A673 (cell line): ENCODE data around the gene SPATA16.

Experiments used
- CTCF ChIP-seq: fragments of 300-800, 200-600 bp; sonication (generic); conservative IDR thresholded peaks from 2 replicates; pipeline ENCODE4 v1.5.1; 2017; ENCODE audit warnings: low read depth, mild to moderate bottlenecking, antibody characterized with exemption, low read length, moderate library complexity, mixed read lengths
- EZH2 ChIP-seq: fragments of 200-600 bp; sonication (generic); IDR thresholded peaks from 2 replicates; pipeline ENCODE4 v1.6.1; 2017; ENCODE audit warnings: borderline replicate concordance, low read depth, mild to moderate bottlenecking, mixed read lengths, antibody characterized with exemption, low read length; ENCODE audit not compliant: poor library complexity, severe bottlenecking

GRCh38 chr3:173109143-173109542 lies 31.9 kb downstream of the SPATA16 start:
- no peak for TF ChIP-seq CTCF
- no peak for TF ChIP-seq EZH2
